ENCODE data around the gene TTC13. TPM values are rescaled to one million over a fixed set of nuclear protein-coding genes. Genes with fewer than 3 reads are reported as not detected.

TTC13 gene
- total and polyA plus RNA-seq, 12 donors = 6.6 to 20.7 (median 10.7) TPM

DNA sequence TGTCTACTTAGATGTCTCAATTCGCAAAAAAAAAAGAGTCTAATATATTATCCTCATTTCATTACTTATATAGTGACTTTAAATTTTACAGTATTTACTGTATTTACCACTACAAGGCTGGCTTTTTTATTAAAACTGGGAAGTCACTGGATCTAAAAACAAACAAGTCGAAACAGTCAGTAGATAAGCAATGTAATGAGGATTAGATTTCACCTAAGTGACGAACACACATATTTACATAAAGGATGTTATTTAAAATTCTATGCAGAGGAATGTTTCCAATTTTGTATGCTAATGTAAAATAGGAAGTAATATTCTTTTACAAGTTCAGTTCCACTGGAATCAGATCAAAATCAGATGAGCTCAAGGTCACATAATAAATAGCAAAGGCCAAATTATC lies 28.3 kb downstream of the TTC13 start:
- 55 to 79% (median 60%) methylated on average over 3 of the region's 3 CpGs for WGBS, 4 donors
- no peak for DNase-seq
- no peak overlapping the region for H3K4me3 ChIP-seq
- intact Hi-C loops (cut with DNase I) = no loop called here
- H3K4me1 ChIP-seq (replicated peaks in 1 of 2) = peaks cover 0 to 10% of the 10 kb centered on the region in 2 donors
- H3K36me3 ChIP-seq (replicated peaks in 1 of 2) = no peaks in the 10 kb centered on the region
- no peaks in the 10 kb centered on the region for H3K27me3 ChIP-seq
- TF ChIP-seq POLR2A (IDR thresholded peaks at IDR 0.05) = no peak
- TF ChIP-seq CTCF (IDR thresholded peaks at IDR 0.05) = no peak
- no peaks in the 10 kb centered on the region for H3K9me3 ChIP-seq (replicated peaks in 1 of 3)
- no peak overlapping the region for H3K27ac ChIP-seq

DNA sequence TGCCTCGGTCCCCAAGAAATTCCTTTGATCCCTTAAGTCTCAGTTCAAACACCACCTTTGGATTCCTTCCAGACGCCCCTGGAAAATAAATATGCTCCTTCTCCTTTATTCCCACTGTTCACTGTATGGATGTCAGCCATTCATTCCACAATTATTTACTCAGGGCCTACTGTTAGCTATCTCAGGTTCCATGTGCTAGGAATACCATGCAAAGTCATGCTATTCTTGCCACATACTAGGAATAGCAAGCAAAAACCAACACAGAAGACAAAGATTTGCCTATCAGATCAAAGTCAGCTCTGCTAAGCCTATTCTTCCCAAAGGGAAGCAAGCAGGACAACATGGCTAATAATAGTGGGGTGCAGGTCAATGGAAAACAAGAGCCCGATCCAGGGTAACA lies 29.8 kb downstream of the TTC13 start:
- H3K36me3 ChIP-seq (replicated peaks in 1 of 2) = no peaks in the 10 kb centered on the region
- H3K27ac ChIP-seq = no peak overlapping the region
- no peaks in the 10 kb centered on the region for H3K27me3 ChIP-seq
- no peak overlapping the region for H3K4me3 ChIP-seq
- intact Hi-C loops (cut with DNase I) = no loop called here
- H3K9me3 ChIP-seq (replicated peaks in 1 of 3) = no peaks in the 10 kb centered on the region
- DNase-seq = no peak
- 91 to 93% (median 93%) methylated on average over 3 of the region's 3 CpGs for WGBS, 4 donors
- peaks cover 0 to 10% of the 10 kb centered on the region in 2 donors for H3K4me1 ChIP-seq (replicated peaks in 1 of 2)
- no peak for TF ChIP-seq POLR2A (IDR thresholded peaks at IDR 0.05)
- no peak for TF ChIP-seq CTCF (IDR thresholded peaks at IDR 0.05)

GRCh38 chr1:230948301-230948700 lies 30.4 kb downstream of the TTC13 start:
- intact Hi-C loops (cut with DNase I) = no loop called here
- no peak for DNase-seq
- Histone ChIP-seq H3K4me1 (replicated peaks in 1 of 2) (peaks cover 0 to 10% of the 10 kb centered on the region in 2 donors), H3K27me3 (no peaks in the 10 kb centered on the region), H3K9me3 (replicated peaks in 1 of 3) (no peaks in the 10 kb centered on the region), H3K4me3 (no peak overlapping the region), H3K36me3 (replicated peaks in 1 of 2) (no peaks in the 10 kb centered on the region), H3K27ac (no peak overlapping the region)
- 89 to 100% (median 92%) methylated on average over 1 of the region's 1 CpG for WGBS, 4 donors
- TF ChIP-seq POLR2A (IDR thresholded peaks at IDR 0.05) (no peak), CTCF (IDR thresholded peaks at IDR 0.05) (no peak)

DNA sequence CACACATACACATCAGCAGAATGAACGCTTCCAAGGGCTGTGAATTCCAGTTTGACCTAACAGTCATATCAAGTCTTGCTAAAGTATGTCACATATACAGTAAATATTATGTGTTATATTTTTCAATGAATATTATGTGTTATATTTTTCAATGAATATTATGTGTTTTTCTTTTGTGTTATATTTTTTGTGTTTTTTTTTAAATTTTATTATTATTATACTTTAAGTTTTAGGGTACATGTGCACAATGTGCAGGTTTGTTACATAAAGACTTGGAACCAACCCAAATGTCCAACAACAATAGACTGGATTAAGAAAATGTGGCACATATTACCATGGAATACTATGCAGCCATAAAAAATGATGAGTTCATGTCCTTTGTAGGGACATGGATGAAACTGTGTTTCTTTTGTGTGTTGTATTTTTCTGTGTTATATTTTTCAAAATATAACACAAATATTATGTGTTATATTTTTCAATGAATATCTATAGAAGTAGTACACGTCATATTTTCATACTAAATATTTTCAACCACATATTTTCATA lies 35.5 kb downstream of the TTC13 start:
- Histone ChIP-seq H3K4me3 (no peak overlapping the region), H3K36me3 (replicated peaks in 1 of 2) (no peaks in the 10 kb centered on the region), H3K9me3 (replicated peaks in 1 of 3) (no peaks in the 10 kb centered on the region), H3K27ac (no peak overlapping the region), H3K27me3 (no peaks in the 10 kb centered on the region), H3K4me1 (replicated peaks in 1 of 2) (peaks cover 3 to 9% of the 10 kb centered on the region in 2 donors)
- DNase-seq = no peak
- 94 to 96% (median 95%) methylated on average over 2 of the region's 2 CpGs for WGBS, 4 donors
- TF ChIP-seq POLR2A (IDR thresholded peaks at IDR 0.05) (no peak), CTCF (IDR thresholded peaks at IDR 0.05) (no peak)
- intact Hi-C loops (cut with DNase I) = no loop called here

Data from adrenal gland (tissue), 12 donors.